NCI-H2107 treated with DMSO at 0.1 percent for 48 hours (cell line): ENCODE results near the gene ARL16.
A peak's percentile ranks its signal among the peaks of the same experiment; 100 is the strongest.
"Not testable (repeated sequence)": the region's sequence is repeated elsewhere in the genome, so short reads cannot be mapped to it uniquely, and the experiment has no call there.

ENCODE experiments used
- DNase-seq: peaks from one replicate; lab custom pipeline; 2025; ENCODE audit not compliant: unreplicated experiment; lab: John Stamatoyannopoulos, UW

Gene ARL16

GRCh38 chr17:81696218-81696941 is 12.8 kb upstream of the ARL16 start:
- DNase-seq: no peak

GRCh38 chr17:81695801-81696200 is 12.2 kb upstream of the ARL16 start:
- no peak for DNase-seq

- DNase-seq: no peak
Measured at GRCh38 chr17:81695211-81695610, 11.6 kb upstream of the ARL16 start.

DNA sequence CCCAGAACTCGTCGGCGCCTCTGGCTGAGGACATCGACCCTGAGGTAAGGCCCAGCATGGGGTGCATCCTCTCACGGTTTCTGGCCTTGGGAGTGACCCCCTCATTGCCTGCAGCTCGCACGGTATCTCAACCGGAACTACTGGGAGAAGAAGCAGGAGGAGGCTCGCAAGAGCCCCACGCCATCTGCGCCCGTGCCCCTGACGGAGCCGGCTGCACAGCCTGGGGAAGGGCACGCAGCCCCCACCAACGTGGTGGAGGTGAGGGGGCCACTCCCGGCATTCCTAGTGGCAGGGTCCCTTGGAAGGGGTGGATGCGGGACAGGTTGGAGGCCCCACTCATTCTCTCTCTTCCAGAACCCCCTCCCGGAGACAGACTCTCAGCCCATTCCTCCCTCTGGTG is 11.2 kb upstream of the ARL16 start:
- no peak for DNase-seq

DNA sequence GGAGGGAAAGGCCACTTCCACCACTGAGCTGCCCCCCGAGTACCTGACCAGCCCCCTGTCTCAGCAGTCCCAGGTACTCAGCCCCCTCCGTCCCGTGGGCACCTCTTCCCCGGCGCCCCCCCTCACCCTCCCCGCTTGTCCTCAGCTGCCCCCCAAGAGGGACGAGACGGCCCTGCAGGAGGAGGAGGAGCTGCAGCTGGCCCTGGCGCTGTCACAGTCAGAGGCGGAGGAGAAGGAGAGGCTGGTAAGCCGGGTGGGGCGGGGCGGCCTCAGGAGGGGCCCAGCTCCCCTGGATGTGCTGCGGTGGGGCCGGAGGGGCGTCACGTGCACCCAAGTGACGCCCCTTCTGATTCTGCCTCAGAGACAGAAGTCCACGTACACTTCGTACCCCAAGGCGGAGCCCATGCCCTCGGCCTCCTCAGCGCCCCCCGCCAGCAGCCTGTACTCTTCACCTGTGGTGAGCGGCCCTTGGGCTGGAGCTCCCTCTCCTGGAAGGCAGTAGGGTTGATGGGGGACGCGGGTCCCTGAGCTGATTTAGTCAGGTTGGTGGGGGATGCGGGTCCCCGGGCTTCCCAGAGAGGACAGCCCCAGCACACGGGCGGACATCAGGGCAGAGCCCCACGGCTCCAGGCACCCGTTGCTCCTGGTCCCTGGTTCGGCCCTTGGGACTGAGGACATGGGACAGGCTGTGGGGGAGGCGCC is 10.1 kb upstream of the ARL16 start:
- no peak for DNase-seq

DNA sequence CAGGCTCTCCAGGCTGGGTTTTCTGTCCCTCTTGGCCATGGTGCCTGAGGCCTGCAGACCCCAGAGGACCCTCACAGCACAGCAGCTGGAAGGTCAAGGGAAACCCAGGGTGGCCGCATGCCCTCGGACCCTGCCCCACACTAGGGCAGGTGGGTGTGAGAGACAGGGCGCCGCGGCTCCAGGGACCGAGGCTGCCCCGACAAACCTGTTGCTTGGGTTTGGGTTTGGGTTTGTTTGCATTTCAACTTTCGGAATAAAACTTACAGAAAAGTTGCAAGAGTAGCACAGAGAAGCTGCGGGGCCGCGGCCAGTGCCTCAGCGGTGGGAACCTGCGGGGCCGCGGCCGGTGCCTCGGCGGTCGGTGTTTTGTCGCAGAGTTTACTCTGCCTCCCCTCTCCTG is 8.0 kb upstream of the ARL16 start:
- no peak for DNase-seq

GRCh38 chr17:81691196-81691595 is 7.6 kb upstream of the ARL16 start:
- no peak for DNase-seq

DNA sequence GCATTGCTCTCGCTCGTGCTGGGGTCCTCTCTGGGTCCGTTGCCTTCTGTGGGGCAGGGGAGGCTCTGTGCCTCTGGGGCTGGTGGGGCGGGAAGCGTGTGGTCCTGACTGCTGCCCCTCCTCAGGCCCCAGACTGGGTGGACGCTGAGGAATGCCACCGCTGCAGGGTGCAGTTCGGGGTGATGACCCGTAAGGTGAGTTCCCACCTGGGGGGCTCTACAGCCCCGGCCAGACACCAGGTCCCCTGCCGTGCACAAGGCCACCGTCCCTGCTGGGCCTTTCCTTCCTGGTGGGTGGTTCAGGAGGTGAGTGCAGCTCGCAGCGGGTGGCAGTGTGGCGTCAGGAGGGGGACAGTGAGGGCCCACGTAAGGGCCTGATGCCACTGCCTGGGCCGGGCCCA is 7.0 kb upstream of the ARL16 start:
- no peak for DNase-seq

DNA sequence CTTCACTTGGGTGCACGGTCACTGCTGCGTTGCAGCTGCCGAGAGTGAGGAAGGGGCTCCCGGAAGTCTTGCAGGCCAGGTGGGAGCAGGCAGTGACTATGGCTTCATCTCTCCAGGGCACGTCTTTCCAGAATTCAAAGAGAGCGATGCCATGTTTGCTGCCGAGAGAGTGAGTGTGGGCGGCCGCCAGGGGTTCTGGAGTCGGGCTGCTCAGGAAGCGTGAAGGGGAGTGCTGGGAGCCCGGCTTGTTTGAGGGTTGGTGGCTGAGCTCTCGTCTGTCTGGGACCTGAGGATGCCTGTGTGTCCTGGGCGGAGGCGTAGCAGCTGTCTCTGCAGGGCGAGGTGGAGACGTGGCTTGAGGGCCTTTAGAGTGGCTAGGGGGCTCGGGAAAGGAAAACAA is 6.5 kb upstream of the ARL16 start:
- DNase-seq: no peak

- DNase-seq: no peak
Measured at GRCh38 chr17:81688616-81689015, 5.0 kb upstream of the ARL16 start.

DNA sequence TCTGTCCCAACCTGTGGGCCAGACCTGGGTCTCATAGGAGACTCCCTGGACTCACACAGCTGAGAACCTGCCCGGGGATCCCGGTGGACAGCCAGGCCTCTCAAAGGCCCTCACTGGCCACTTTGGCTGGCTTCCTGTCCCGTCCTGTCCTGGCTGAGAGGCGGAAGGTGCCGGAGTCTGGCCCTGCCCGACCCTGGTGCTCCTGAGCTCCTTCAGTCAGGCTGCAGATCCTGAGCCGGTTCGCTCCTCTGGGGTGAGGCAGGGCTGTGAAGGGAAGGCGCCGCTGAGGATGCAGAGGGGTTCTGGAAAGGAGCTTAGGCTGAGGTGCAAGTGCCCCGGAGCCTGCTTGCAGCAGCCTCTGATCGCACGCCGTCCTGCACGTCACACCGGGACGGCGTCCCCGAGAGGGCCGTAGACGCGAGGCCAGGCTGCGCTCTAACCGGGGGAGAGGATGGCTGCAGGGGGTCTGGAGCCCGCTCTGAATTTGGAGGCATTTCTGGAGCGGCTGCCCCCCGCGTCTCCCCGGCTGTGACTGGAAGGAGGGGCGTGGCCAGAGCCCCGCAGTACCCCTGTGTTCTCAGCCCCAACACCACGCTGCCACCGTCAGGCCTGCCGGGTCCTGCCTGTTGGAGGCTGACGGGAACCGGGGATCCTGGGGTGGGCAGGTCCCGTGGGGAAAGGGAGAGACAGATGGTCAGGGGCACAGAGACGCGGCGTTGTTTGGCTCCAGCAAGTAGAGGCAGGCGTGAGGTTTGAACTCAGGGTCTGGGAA is 4.4 kb upstream of the ARL16 start:
- no peak for DNase-seq

GRCh38 chr17:81686614-81687013 is 3.0 kb upstream of the ARL16 start:
- no peak for DNase-seq

DNA sequence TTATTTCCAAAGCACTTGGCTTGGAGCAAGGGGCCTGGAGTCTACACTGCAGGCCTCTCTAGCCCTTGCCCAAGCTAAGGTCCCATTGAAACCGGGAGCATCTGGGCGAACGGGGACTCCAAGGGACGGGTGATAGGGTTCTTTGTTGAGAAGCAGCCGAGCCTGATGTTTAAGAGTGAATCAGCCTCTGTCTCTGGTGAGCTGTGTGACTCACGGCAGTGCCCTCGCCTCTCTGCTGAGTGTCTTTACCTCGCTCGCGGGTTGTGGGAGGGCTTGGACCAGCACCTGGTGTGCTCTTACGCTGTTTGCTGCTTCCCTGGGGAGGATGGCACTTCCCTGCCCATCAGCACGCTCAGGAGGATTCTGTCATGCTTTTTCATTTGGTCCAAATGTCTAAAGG is 1.5 kb upstream of the ARL16 start:
- DNase-seq: no peak

GRCh38 chr17:81684442-81684911 is 880 bp upstream of the ARL16 start:
- DNase-seq: no peak

DNA sequence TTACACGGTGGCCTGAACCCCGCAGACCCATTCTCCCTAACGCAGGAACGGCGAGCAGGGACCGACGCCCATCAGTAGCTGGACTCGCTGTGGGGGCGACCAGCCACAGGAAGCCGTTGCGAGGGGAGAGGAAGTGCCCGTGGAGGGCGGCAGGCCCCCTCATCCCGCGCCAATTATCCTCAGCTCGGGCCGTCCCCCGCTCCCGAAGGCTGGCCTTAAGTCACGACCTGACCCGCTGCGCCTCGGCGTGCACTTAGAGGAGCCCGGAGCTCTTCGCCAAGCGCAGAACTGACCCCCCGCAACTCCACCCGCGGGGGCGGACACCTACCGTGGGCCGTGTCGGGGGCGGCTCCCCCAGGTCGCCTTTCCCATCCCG is 401 bp downstream of the ARL16 start:
- no peak for DNase-seq

- DNase-seq: no peak
Measured at GRCh38 chr17:81682565-81683207, 911 bp downstream of the ARL16 start.

DNA sequence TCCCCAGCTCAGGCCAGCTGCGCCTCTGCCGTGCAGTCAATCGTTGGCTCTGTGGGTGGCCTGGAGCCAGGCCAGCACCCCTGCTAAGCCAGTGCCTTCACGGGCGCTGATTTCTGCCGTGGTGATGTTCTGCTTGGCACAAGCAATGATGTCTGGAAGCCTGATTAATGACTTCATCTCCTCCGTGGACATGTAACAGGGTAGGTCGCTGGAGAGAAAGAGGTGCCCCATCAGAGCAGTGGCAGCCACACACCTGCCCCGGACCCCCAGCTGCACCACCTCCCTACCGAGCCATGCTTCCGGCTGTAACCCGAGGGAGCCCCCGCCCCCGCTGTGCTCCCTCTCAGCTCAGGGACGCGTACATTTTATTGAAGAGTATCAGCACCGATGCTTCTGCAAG is 1.9 kb downstream of the ARL16 start:
- DNase-seq: peak; percentile 39

DNA sequence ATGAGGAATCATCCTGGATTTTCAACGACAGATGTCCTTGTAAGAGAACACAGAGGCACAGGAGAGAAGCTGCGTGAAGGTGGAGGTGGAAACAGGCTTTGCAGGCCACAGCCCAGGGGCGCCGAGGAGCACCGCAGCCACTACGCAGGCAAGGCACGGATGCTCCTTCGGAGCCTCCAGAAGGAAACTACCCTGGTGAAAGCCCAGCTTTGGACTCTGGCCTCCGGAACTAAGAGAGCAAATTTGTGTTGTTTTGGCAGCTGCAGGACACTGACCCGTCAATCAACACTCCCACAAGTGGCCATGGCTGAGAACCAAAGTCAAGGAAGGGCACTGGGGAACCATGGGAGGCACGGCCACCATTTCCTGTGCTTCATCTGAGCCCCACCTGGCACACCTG is 3.4 kb downstream of the ARL16 start:
- no peak for DNase-seq

- DNase-seq: no peak
Measured at GRCh38 chr17:81676906-81677305, 6.7 kb downstream of the ARL16 start.

- not testable (repeated sequence) for DNase-seq
Measured at GRCh38 chr17:81675515-81676221, 7.9 kb downstream of the ARL16 start.
